ENCODE data around the gene TNK1. TPM values are rescaled to one million over a fixed set of nuclear protein-coding genes. Genes with fewer than 3 reads are reported as not detected.
"Not testable (repeated sequence)": the region's sequence is repeated elsewhere in the genome, so short reads cannot be mapped to it uniquely, and the experiment has no call there.

Gene TNK1
- total and polyA plus RNA-seq, 4 donors = 3.7 to 8.2 (median 5.7) TPM

DNA sequence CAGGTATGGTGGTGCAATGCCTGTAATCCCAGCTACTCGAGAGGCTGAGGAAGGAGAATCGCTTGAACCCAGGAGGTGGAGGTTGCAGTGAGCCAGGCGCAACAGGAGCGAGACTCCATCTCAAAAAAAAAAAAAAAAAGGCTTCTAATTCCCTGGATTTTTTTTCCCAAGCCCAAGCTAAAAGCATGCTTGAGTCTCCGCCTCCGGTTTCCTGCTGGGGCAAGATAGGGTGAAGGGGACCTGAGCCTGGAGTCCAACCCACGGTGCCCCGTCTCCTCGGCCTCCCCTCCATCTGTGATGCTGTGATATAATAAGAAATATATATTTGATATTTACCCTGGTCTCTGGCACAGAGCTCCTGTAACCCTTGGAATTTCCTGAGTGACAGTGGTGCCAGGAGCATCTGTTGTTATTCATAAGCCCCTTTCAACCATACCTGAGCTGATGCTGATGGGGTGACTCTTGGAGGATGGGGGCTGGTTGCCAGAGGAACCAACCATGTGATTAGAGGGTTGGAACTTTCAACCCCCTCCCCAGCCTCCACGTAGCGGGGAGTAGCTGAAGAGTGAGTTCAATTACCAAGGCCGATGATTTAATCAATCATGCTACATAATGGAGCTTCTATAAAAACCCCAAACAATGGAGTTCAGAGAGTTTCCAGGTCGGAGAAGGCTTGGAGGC is 12.8 kb upstream of the TNK1 start:
- no peak overlapping the region for H3K27ac ChIP-seq (ENCODE audit: low read depth in 1 of 2, low read length in 1 of 2)
- H3K27me3 ChIP-seq (ENCODE audit: control insufficient read depth in 3 of 3, insufficient read depth in 3 of 3, low read length in 2 of 3) = no peaks in the 10 kb centered on the region
- H3K9me3 ChIP-seq (ENCODE audit: control insufficient read depth in 4 of 4, insufficient read depth in 3 of 4, low read length in 3 of 4) = no peaks in the 10 kb centered on the region
- H3K36me3 ChIP-seq (ENCODE audit: control insufficient read depth in 4 of 4, insufficient read depth in 4 of 4, low read length in 4 of 4) = no peaks in the 10 kb centered on the region
- no peak overlapping the region for H3K9ac ChIP-seq (ENCODE audit: insufficient read depth in 1 of 2, low read length in 2 of 2)
- DNase-seq = no peak
- whole genome bisulfite sequencing, 2 donors = 74 to 83% methylated on average over 13 of the region's 13 CpGs
- ATAC-seq (ENCODE audit: insufficient read depth, low FRiP score) = no peak
- peaks cover 0 to 1% (median 0%) of the 10 kb centered on the region in 5 donors for H3K4me1 ChIP-seq (ENCODE audit: control insufficient read depth in 5 of 5, insufficient read depth in 5 of 5, low read length in 5 of 5)
- TF ChIP-seq, protein P1, sequence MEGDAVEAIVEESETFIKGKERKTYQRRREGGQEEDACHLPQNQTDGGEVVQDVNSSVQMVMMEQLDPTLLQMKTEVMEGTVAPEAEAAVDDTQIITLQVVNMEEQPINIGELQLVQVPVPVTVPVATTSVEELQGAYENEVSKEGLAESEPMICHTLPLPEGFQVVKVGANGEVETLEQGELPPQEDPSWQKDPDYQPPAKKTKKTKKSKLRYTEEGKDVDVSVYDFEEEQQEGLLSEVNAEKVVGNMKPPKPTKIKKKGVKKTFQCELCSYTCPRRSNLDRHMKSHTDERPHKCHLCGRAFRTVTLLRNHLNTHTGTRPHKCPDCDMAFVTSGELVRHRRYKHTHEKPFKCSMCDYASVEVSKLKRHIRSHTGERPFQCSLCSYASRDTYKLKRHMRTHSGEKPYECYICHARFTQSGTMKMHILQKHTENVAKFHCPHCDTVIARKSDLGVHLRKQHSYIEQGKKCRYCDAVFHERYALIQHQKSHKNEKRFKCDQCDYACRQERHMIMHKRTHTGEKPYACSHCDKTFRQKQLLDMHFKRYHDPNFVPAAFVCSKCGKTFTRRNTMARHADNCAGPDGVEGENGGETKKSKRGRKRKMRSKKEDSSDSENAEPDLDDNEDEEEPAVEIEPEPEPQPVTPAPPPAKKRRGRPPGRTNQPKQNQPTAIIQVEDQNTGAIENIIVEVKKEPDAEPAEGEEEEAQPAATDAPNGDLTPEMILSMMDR (IDR thresholded peaks at IDR 0.05; ENCODE audit: control extremely low read depth, extremely low read depth) = no peak
- H3K4me3 ChIP-seq = no peak overlapping the region

DNA sequence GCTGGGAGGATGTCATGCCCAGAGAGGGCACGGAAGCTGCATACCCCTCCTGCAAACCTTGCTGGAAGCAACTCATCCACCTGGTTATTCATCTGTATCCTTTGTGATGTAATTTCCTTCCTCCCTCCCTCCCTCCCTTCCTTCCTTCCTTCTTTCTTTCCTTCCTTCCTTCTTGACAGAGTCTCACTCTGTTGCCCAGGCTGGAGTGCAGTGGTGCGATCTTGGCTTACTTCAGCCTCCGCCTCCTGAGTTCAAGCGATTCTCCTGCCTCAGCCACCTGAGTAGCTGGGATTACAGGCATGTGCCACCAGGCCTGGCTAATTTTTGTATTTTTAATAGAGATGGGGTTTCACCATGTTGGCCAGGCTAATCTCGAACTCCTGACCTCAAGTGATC is 12.3 kb upstream of the TNK1 start:
- not testable (repeated sequence) for DNase-seq; H3K9me3 ChIP-seq (ENCODE audit: control insufficient read depth in 4 of 4, insufficient read depth in 3 of 4, low read length in 3 of 4); H3K36me3 ChIP-seq (ENCODE audit: control insufficient read depth in 4 of 4, insufficient read depth in 4 of 4, low read length in 4 of 4); H3K27me3 ChIP-seq (ENCODE audit: control insufficient read depth in 3 of 3, insufficient read depth in 3 of 3, low read length in 2 of 3); H3K4me3 ChIP-seq; H3K4me1 ChIP-seq (ENCODE audit: control insufficient read depth in 5 of 5, insufficient read depth in 5 of 5, low read length in 5 of 5); H3K9ac ChIP-seq (ENCODE audit: insufficient read depth in 1 of 2, low read length in 2 of 2); ATAC-seq (ENCODE audit: insufficient read depth, low FRiP score); H3K27ac ChIP-seq (ENCODE audit: low read depth in 1 of 2, low read length in 1 of 2)
- WGBS, 2 donors = 87 to 90% methylated on average over 5 of the region's 5 CpGs

DNA sequence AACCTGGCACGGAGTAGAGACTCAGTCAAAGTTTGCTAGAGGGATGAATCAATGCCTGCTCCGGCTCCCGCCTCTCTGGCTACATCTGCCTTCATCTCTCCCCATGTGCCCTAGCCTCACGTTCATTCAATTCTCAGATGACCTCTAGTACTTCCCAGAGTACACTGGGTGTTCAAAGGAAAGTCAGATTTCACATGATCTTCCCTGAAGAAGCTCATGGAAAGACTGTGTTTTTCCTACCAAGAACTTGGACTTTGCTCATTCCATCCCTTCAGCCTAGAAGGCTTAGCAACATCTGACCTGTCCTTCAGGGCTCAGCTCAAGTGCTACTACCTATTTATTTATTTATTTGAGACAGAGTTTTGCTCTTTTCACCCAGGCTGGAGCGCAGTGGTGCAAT is 11.1 kb upstream of the TNK1 start:
- no peaks in the 10 kb centered on the region for H3K27me3 ChIP-seq (ENCODE audit: control insufficient read depth in 3 of 3, insufficient read depth in 3 of 3, low read length in 2 of 3)
- no peak overlapping the region for H3K9ac ChIP-seq (ENCODE audit: insufficient read depth in 1 of 2, low read length in 2 of 2)
- H3K4me1 ChIP-seq (ENCODE audit: control insufficient read depth in 5 of 5, insufficient read depth in 5 of 5, low read length in 5 of 5) = peaks cover 0 to 1% (median 0%) of the 10 kb centered on the region in 5 donors
- H3K36me3 ChIP-seq (ENCODE audit: control insufficient read depth in 4 of 4, insufficient read depth in 4 of 4, low read length in 4 of 4) = no peaks in the 10 kb centered on the region
- no peaks in the 10 kb centered on the region for H3K9me3 ChIP-seq (ENCODE audit: control insufficient read depth in 4 of 4, insufficient read depth in 3 of 4, low read length in 3 of 4)
- H3K4me3 ChIP-seq = no peak overlapping the region
- no peak overlapping the region for H3K27ac ChIP-seq (ENCODE audit: low read depth in 1 of 2, low read length in 1 of 2)
- DNase-seq (no peak), ATAC-seq (ENCODE audit: insufficient read depth, low FRiP score) (no peak)
- WGBS, 2 donors = 86 to 90% methylated on average over 5 of the region's 5 CpGs
- TF ChIP-seq, protein P1 (IDR thresholded peaks at IDR 0.05; ENCODE audit: control extremely low read depth, extremely low read depth) = no peak

DNA sequence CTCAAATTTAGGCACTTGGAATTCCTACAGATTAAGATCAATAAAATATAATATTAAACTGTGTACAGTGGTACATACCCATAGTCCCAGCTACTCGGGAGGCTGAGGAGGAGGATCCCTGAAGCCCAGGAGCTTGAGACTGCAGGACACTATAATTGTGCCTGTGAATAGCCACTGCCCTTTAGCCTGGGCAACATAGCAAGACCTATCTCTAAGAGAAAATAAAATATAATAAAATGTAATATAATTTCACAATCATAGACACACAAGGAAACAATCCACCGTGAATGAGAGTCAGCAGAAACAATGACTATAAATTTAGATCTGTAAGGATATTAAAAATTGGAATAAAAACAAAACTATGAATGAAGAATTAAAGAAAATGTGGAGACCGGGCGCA is 10.0 kb upstream of the TNK1 start:
- Histone ChIP-seq H3K36me3 (ENCODE audit: control insufficient read depth in 4 of 4, insufficient read depth in 4 of 4, low read length in 4 of 4) (no peaks in the 10 kb centered on the region), H3K4me1 (ENCODE audit: control insufficient read depth in 5 of 5, insufficient read depth in 5 of 5, low read length in 5 of 5) (peaks cover 0 to 1% (median 0%) of the 10 kb centered on the region in 5 donors), H3K9me3 (ENCODE audit: control insufficient read depth in 4 of 4, insufficient read depth in 3 of 4, low read length in 3 of 4) (no peaks in the 10 kb centered on the region), H3K27ac (ENCODE audit: low read depth in 1 of 2, low read length in 1 of 2) (no peak overlapping the region), H3K9ac (ENCODE audit: insufficient read depth in 1 of 2, low read length in 2 of 2) (no peak overlapping the region), H3K27me3 (ENCODE audit: control insufficient read depth in 3 of 3, insufficient read depth in 3 of 3, low read length in 2 of 3) (no peaks in the 10 kb centered on the region), H3K4me3 (no peak overlapping the region)
- WGBS, 2 donors = 88 to 94% methylated on average over 4 of the region's 4 CpGs
- TF ChIP-seq, protein P1 (IDR thresholded peaks at IDR 0.05; ENCODE audit: control extremely low read depth, extremely low read depth) = no peak
- DNase-seq = no peak
- no peak for ATAC-seq (ENCODE audit: insufficient read depth, low FRiP score)

Measured in lung (tissue), 12 donors.